GM19351 (cell line): Measurements from ENCODE around the gene MED29.

Source experiments
- ATAC-seq: cut with Tn5 transposase; IDR thresholded peaks from one replicate; pipeline ENCODE4 v1.9.1; 2021; ENCODE audit warnings: mild to moderate bottlenecking, moderate library complexity; ENCODE audit not compliant: unreplicated experiment

The MED29 gene

GRCh38 chr19:39426170-39426569 is 35.0 kb downstream of the MED29 start:
- ATAC-seq = no peak

- ATAC-seq = no peak
Measured at GRCh38 chr19:39427707-39428106, 36.5 kb downstream of the MED29 start.

- ATAC-seq = no peak
Measured at GRCh38 chr19:39428283-39429112, 37.3 kb downstream of the MED29 start.

- peak; percentile 56 for ATAC-seq
Measured at GRCh38 chr19:39430675-39431593, 39.8 kb downstream of the MED29 start.

GRCh38 chr19:39432677-39433025 is 41.5 kb downstream of the MED29 start:
- no peak for ATAC-seq

GRCh38 chr19:39433480-39434079 is 42.4 kb downstream of the MED29 start:
- ATAC-seq = no peak

- ATAC-seq = no peak
Measured at GRCh38 chr19:39434123-39435076, 43.2 kb downstream of the MED29 start.

- ATAC-seq = peak; percentile 80
Measured at GRCh38 chr19:39435499-39436349, 44.5 kb downstream of the MED29 start, which contains the start of gene RPS16. Gene RPS16 (minus strand): TSS chr19:39435949. CDS start chr19:39435895, 54 bp downstream.

GRCh38 chr19:39436350-39436716 is 45.2 kb downstream of the MED29 start:
- ATAC-seq = no peak

GRCh38 chr19:39438270-39438934 is 47.2 kb downstream of the MED29 start:
- ATAC-seq = no peak

- ATAC-seq = no peak
Measured at GRCh38 chr19:39444598-39445195, 53.5 kb downstream of the MED29 start.

GRCh38 chr19:39445196-39446111 is 54.3 kb downstream of the MED29 start, which contains the start of gene SUPT5H:
Gene SUPT5H (plus strand): TSS chr19:39445582. CDS start chr19:39445891, 309 bp downstream.
- peak; percentile 85 for ATAC-seq

GRCh38 chr19:39446365-39447084 is 55.3 kb downstream of the MED29 start:
- ATAC-seq = no peak

GRCh38 chr19:39448271-39448670 is 57.1 kb downstream of the MED29 start:
- ATAC-seq = no peak

GRCh38 chr19:39449116-39449797 is 58.1 kb downstream of the MED29 start:
- ATAC-seq = no peak
